OCI-LY7 (cell line): ENCODE data around the gene CACNA1B. TPM values are rescaled to one million over a fixed set of nuclear protein-coding genes. Genes with fewer than 3 reads are reported as not detected.

Source experiments
- BruUV-seq: library from RNA; stranded (reverse); fragments of 400-500 nt; replicated peaks from 2 replicates; lab custom pipeline; 2021; lab: Mats Ljungman, UMichigan
- CTCF ChIA-PET: fragments of 300-600 bp; sonication (Branson Sonifier 250); formaldehyde crosslinking; loops from one replicate; lab custom pipeline; 2022; ENCODE audit warnings: antibody characterized with exemption; ENCODE audit not compliant: unreplicated experiment; lab: Charles Lee
- POLR2A ChIA-PET: fragments of 300-600 bp; sonication (Branson Sonifier 250); formaldehyde crosslinking; loops from one replicate; lab custom pipeline; 2022; ENCODE audit warnings: antibody characterized with exemption; lab: Charles Lee
- DNase-seq: peaks from one replicate; pipeline ENCODE4 v3.0.0-alpha.2; 2015; ENCODE audit warnings: low spot score
- H2AFZ ChIP-seq: fragments of 200-600 bp; sonication (generic), shearing (Covaris generic); 2 replicates; pipeline ENCODE4 v1.6.1; 2014; ENCODE audit warnings: mild to moderate bottlenecking, antibody characterized with exemption, low read length, moderate library complexity
- H3K27ac ChIP-seq: fragments of 200-600 bp; sonication (generic); 2 replicates; pipeline ENCODE4 v1.5.1; 2014; ENCODE audit warnings: mixed run types, low read depth, mild to moderate bottlenecking, moderate library complexity, low read length, inconsistent platforms; ENCODE audit not compliant: poor library complexity, severe bottlenecking
- H3K36me3 ChIP-seq: fragments of 200-600 bp; sonication (generic); 2 replicates; pipeline ENCODE4 v1.6.1; 2014; ENCODE audit warnings: mild to moderate bottlenecking, antibody characterized with exemption, low read length, moderate library complexity, mixed read lengths; ENCODE audit not compliant: insufficient read depth
- H3K4me1 ChIP-seq: fragments of 200-600 bp; sonication (generic); 2 replicates; pipeline ENCODE4 v1.5.1; 2014; ENCODE audit warnings: mild to moderate bottlenecking, low read length; ENCODE audit not compliant: insufficient read depth, poor library complexity, severe bottlenecking
- H3K4me2 ChIP-seq: fragments of 200-600 bp; sonication (generic); 2 replicates; pipeline ENCODE4 v1.6.1; 2014; ENCODE audit warnings: mild to moderate bottlenecking, low read length
- H3K4me3 ChIP-seq: fragments of 200-600 bp; sonication (generic); 2 replicates; pipeline ENCODE4 v1.5.1; 2014; ENCODE audit warnings: mild to moderate bottlenecking, low read depth, low read length; ENCODE audit not compliant: poor library complexity, severe bottlenecking
- H3K79me2 ChIP-seq: fragments of 200-600 bp; sonication (generic); 2 replicates; pipeline ENCODE4 v1.6.1; 2016; ENCODE audit warnings: low read depth, mild to moderate bottlenecking, low read length, moderate library complexity, mixed read lengths; ENCODE audit not compliant: insufficient read depth
- H3K9me2 ChIP-seq: fragments of 200-600 bp; sonication (generic); 2 replicates; pipeline ENCODE4 v1.6.1; 2016; ENCODE audit warnings: mild to moderate bottlenecking, low read length, mixed read lengths; ENCODE audit not compliant: insufficient read depth
- H3K9me3 ChIP-seq: fragments of 200-600 bp; sonication (generic); 2 replicates; pipeline ENCODE4 v1.6.1; 2014; ENCODE audit warnings: mild to moderate bottlenecking, mixed run types, low read length, mixed read lengths
- H4K20me1 ChIP-seq: fragments of 200-600 bp; sonication (generic); 2 replicates; pipeline ENCODE4 v1.6.1; 2014; ENCODE audit warnings: mild to moderate bottlenecking, antibody characterized with exemption, low read length, moderate library complexity, mixed read lengths; ENCODE audit not compliant: insufficient read depth
- EZH2phosphoT487 ChIP-seq: fragments of 200-600 bp; sonication (generic); IDR thresholded peaks from 2 replicates; pipeline ENCODE4 v1.6.1; 2018; ENCODE audit warnings: low read depth, borderline replicate concordance, mild to moderate bottlenecking, mixed run types, antibody characterized with exemption, low read length, moderate library complexity, mixed read lengths
- intact Hi-C: fragments of 100-400 bp; cut with micrococcal nuclease; formaldehyde crosslinking; loops from one replicate; pipeline ENCODE4 v1.10.0; 2022; ENCODE audit not compliant: unreplicated experiment
- total RNA-seq, 2 experiments: library from RNA; depleted of rRNA in 1 of 2; stranded (reverse); fragments of >200 nt in 1 of 2; shearing (Covaris generic) in 1 of 2; gene quantifications; 2 replicates each; pipeline ENCODE4 v1.2.3, GENCODE V29; 2014 to 2022
- TF ChIP-seq, protein P1 (sequence below): fragments of 200-600 bp; sonication (generic); conservative IDR thresholded peaks from 2 replicates; pipeline ENCODE4 v1.5.1; 2014; ENCODE audit warnings: mild to moderate bottlenecking, antibody characterized with exemption, low read length, moderate library complexity, mixed read lengths

Gene CACNA1B
- total RNA-seq, 2 experiments from 2014 or later = not detected

- intact Hi-C loops = no loop called here
- no peaks in the 10 kb centered on the region for H3K36me3 ChIP-seq
- no peaks in the 10 kb centered on the region for H3K9me2 ChIP-seq
- no peaks in the 10 kb centered on the region for H3K9me3 ChIP-seq
- H3K4me2 ChIP-seq = no peak overlapping the region
- H3K4me1 ChIP-seq = no peaks in the 10 kb centered on the region
- no peak overlapping the region for H3K27ac ChIP-seq
- POLR2A ChIA-PET = no interaction called here
- TF ChIP-seq, protein P1, sequence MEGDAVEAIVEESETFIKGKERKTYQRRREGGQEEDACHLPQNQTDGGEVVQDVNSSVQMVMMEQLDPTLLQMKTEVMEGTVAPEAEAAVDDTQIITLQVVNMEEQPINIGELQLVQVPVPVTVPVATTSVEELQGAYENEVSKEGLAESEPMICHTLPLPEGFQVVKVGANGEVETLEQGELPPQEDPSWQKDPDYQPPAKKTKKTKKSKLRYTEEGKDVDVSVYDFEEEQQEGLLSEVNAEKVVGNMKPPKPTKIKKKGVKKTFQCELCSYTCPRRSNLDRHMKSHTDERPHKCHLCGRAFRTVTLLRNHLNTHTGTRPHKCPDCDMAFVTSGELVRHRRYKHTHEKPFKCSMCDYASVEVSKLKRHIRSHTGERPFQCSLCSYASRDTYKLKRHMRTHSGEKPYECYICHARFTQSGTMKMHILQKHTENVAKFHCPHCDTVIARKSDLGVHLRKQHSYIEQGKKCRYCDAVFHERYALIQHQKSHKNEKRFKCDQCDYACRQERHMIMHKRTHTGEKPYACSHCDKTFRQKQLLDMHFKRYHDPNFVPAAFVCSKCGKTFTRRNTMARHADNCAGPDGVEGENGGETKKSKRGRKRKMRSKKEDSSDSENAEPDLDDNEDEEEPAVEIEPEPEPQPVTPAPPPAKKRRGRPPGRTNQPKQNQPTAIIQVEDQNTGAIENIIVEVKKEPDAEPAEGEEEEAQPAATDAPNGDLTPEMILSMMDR = no peak
- TF ChIP-seq EZH2phosphoT487 = no peak
- H2AFZ ChIP-seq = no peak overlapping the region
- H3K79me2 ChIP-seq = no peaks in the 10 kb centered on the region
- DNase-seq = no peak
- no TSS peak for BruUV-seq
- CTCF ChIA-PET = no interaction called here
- no peaks in the 10 kb centered on the region for H4K20me1 ChIP-seq
- no peak overlapping the region for H3K4me3 ChIP-seq
Observed at GRCh38 chr9:138095813-138096518, 218.4 kb downstream of the CACNA1B start.

GRCh38 chr9:138096519-138096845 lies 218.9 kb downstream of the CACNA1B start:
- Histone ChIP-seq H3K9me2 (no peaks in the 10 kb centered on the region), H3K4me1 (no peaks in the 10 kb centered on the region), H2AFZ (no peak overlapping the region), H3K4me2 (no peak overlapping the region), H3K9me3 (no peaks in the 10 kb centered on the region), H4K20me1 (no peaks in the 10 kb centered on the region), H3K27ac (no peak overlapping the region), H3K4me3 (no peak overlapping the region), H3K79me2 (no peaks in the 10 kb centered on the region), H3K36me3 (no peaks in the 10 kb centered on the region)
- POLR2A ChIA-PET = no interaction called here
- intact Hi-C loops = no loop called here
- no peak for DNase-seq
- CTCF ChIA-PET = no interaction called here
- BruUV-seq = no TSS peak
- no peak for TF ChIP-seq EZH2phosphoT487
- TF ChIP-seq, protein P1 = no peak

- H3K79me2 ChIP-seq = no peaks in the 10 kb centered on the region
- H3K27ac ChIP-seq = no peak overlapping the region
- no TSS peak for BruUV-seq
- H4K20me1 ChIP-seq = no peaks in the 10 kb centered on the region
- intact Hi-C loops = no loop called here
- no peak for DNase-seq
- ChIA-PET CTCF (no interaction called here), POLR2A (no interaction called here)
- H2AFZ ChIP-seq = no peak overlapping the region
- H3K9me3 ChIP-seq = no peaks in the 10 kb centered on the region
- TF ChIP-seq, protein P1 = no peak
- no peak overlapping the region for H3K4me2 ChIP-seq
- H3K9me2 ChIP-seq = no peaks in the 10 kb centered on the region
- no peak overlapping the region for H3K4me3 ChIP-seq
- H3K4me1 ChIP-seq = no peaks in the 10 kb centered on the region
- H3K36me3 ChIP-seq = no peaks in the 10 kb centered on the region
Observed at GRCh38 chr9:138097501-138097991, 220.0 kb downstream of the CACNA1B start.
